Measurements from ENCODE around the gene TAX1BP1.

DNA sequence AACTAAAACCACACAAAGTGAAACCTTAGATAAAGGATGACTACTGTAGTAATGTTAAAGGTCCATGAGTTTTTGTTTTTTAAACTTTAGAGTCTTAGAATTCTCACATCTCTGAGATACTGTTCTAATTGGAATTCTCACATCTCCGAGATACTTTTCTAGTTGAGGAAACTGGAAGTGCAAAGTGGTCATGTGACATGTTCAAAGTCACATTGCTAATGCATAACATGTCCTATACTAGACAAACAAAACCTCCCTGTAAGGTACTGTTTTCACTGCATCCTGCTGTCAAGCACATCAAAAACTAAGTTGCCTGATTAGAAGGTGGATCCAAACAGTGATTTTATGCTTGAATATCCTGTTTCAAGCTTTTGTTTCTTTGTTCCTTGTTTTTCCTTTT lies 13.9 kb downstream of the TAX1BP1 start:
- TF ChIP-seq CTCF (IDR thresholded peaks at IDR 0.05): no peak
- no peak for TF ChIP-seq HMGA2 (CRISPR knock-in tag; IDR thresholded peaks at IDR 0.05)
- TF ChIP-seq ZNF232 (CRISPR knock-in tag; IDR thresholded peaks at IDR 0.05): no peak
- TF ChIP-seq FOXK1 (CRISPR knock-in tag; IDR thresholded peaks at IDR 0.05): no peak
- TF ChIP-seq, protein P1, sequence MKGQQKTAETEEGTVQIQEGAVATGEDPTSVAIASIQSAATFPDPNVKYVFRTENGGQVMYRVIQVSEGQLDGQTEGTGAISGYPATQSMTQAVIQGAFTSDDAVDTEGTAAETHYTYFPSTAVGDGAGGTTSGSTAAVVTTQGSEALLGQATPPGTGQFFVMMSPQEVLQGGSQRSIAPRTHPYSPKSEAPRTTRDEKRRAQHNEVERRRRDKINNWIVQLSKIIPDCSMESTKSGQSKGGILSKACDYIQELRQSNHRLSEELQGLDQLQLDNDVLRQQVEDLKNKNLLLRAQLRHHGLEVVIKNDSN (CRISPR knock-in tag; IDR thresholded peaks at IDR 0.05): no peak
